GM12878 (cell line): Measurements from ENCODE around the gene NXPH1. TPM values are rescaled to one million over a fixed set of nuclear protein-coding genes. Genes with fewer than 3 reads are reported as not detected.

Source experiments
- ATAC-seq: fragments of 200-7000 bp; cut with Tn5 transposase; 3 replicates; pipeline ENCODE4 v1.9.1; 2020; ENCODE audit warnings: mild to moderate bottlenecking, moderate library complexity
- BruUV-seq: library from RNA; stranded (reverse); fragments of 400-500 nt; replicated peaks from 2 replicates; lab custom pipeline; 2021; lab: Mats Ljungman, UMichigan
- CTCF ChIA-PET: fragments of 300-600 bp; sonication (Branson Sonifier 250); formaldehyde crosslinking; extraction: SDS; loops from one replicate; lab custom pipeline; 2021; ENCODE audit warnings: inconsistent platforms; lab: Yijun Ruan, JAX
- POLR2A ChIA-PET: fragments of 350-600 bp; formaldehyde crosslinking; extraction: SDS; loops from one replicate; lab custom pipeline; 2021; ENCODE audit warnings: inconsistent platforms; lab: Charles Lee
- RAD21 ChIA-PET: fragments of 300-600 bp; sonication (Branson Sonifier 250); formaldehyde crosslinking; loops from one replicate; lab custom pipeline; 2023; ENCODE audit warnings: antibody characterized with exemption; ENCODE audit not compliant: unreplicated experiment; lab: Charles Lee
- SMC1A ChIA-PET: fragments of 300-600 bp; sonication (Branson Sonifier 250); formaldehyde crosslinking; loops from one replicate; lab custom pipeline; 2023; ENCODE audit not compliant: unreplicated experiment, uncharacterized antibody; lab: Charles Lee
- DNase-seq: peaks from one replicate; pipeline ENCODE4 v3.0.0-alpha.2; 2011; ENCODE audit warnings: low read depth, low spot score
- FAIRE-seq: peaks from 3 replicates; lab custom pipeline; 2011; peaks lifted over from hg19 to GRCh38; lab: Jason Lieb, UNC
- H2AFZ ChIP-seq: 2 replicates; pipeline ENCODE4 v1.6.0; 2011; ENCODE audit warnings: low read depth, low read length, control low read depth; ENCODE audit not compliant: control insufficient read depth
- H3K27ac ChIP-seq: 2 replicates; pipeline ENCODE4 v1.5.1; 2011; ENCODE audit warnings: control low read depth; ENCODE audit not compliant: control insufficient read depth, insufficient read depth
- H3K27me3 ChIP-seq, 2 experiments: replicated peaks in 1 of 2; 2 replicates each; pipeline versions ENCODE4 v1.6.0 to v1.6.1; 2011; ENCODE audit warnings: low read length in 1 of 2; ENCODE audit not compliant: control insufficient read depth in 2 of 2, insufficient read depth in 2 of 2
- H3K36me3 ChIP-seq, 2 experiments: 2 replicates each; pipeline ENCODE4 v1.5.1; 2011; ENCODE audit warnings: low read length in 1 of 2; ENCODE audit not compliant: control insufficient read depth in 2 of 2, insufficient read depth in 2 of 2
- H3K4me1 ChIP-seq: 2 replicates; pipeline ENCODE4 v1.6.1; 2011; ENCODE audit warnings: mild to moderate bottlenecking, low read length, moderate library complexity, mixed read lengths; ENCODE audit not compliant: control insufficient read depth, insufficient read depth
- H3K4me2 ChIP-seq: 2 replicates; pipeline ENCODE4 v1.6.0; 2011; ENCODE audit warnings: control low read depth; ENCODE audit not compliant: control insufficient read depth, insufficient read depth
- H3K4me3 ChIP-seq: fragments of 200-600 bp; sonication (generic); 2 replicates; pipeline ENCODE4 v1.5.1; 2016
- H3K79me2 ChIP-seq: 2 replicates; pipeline ENCODE4 v1.6.0; 2011; ENCODE audit warnings: low read length; ENCODE audit not compliant: control insufficient read depth, insufficient read depth
- H3K9ac ChIP-seq: 2 replicates; pipeline ENCODE4 v1.8.0; 2011; ENCODE audit warnings: low read length, control low read depth, mixed read lengths; ENCODE audit not compliant: control insufficient read depth, insufficient read depth
- H3K9me3 ChIP-seq: replicated peaks from 3 replicates; pipeline ENCODE4 v1.5.1; 2011; ENCODE audit warnings: mild to moderate bottlenecking, low read length; ENCODE audit not compliant: control insufficient read depth, insufficient read depth
- H4K20me1 ChIP-seq: 2 replicates; pipeline ENCODE4 v1.6.0; 2011; ENCODE audit not compliant: control insufficient read depth, insufficient read depth
- CBX5 ChIP-seq: sonication (generic); IDR thresholded peaks from 2 replicates; pipeline ENCODE4 v1.6.1; 2016; ENCODE audit warnings: low read depth, moderate library complexity, mild to moderate bottlenecking, inconsistent platforms
- ESRRA ChIP-seq: IDR thresholded peaks from 2 replicates; pipeline ENCODE4 v1.6.1; 2012; ENCODE audit warnings: mild to moderate bottlenecking, low read length, improper control_type of control experiment
- FOXM1 ChIP-seq: IDR thresholded peaks from 2 replicates; pipeline ENCODE4 v1.6.1; 2012; ENCODE audit warnings: low read depth, mild to moderate bottlenecking, inconsistent platforms, low read length, moderate library complexity
- HDAC2 ChIP-seq: fragments of 200-600 bp; sonication (generic); IDR thresholded peaks from 2 replicates; pipeline ENCODE4 v1.6.1; 2017
- KDM1A ChIP-seq: fragments of 200-600 bp; sonication (generic); IDR thresholded peaks from 2 replicates; pipeline ENCODE4 v1.6.1; 2016; ENCODE audit warnings: borderline replicate concordance
- LARP7 ChIP-seq: fragments of 450-650 bp; IDR thresholded peaks from 2 replicates; pipeline ENCODE4 v1.6.1; 2017; ENCODE audit warnings: mild to moderate bottlenecking
- MLLT1 ChIP-seq: fragments of 450-650 bp; IDR thresholded peaks from 2 replicates; pipeline ENCODE4 v1.6.1; 2016; ENCODE audit warnings: mild to moderate bottlenecking
- NFYA ChIP-seq: IDR thresholded peaks from 2 replicates; pipeline ENCODE4 v1.6.1; 2011; ENCODE audit warnings: low read depth, mild to moderate bottlenecking, low read length, improper control_type of control experiment, borderline replicate concordance
- RCOR1 ChIP-seq: conservative IDR thresholded peaks from 2 replicates; pipeline ENCODE4 v1.6.1; 2012; ENCODE audit warnings: low read depth, low read length, improper control_type of control experiment
- RELA ChIP-seq: fragments of 450-650 bp; IDR thresholded peaks from 2 replicates; pipeline ENCODE4 v1.8.0; 2014; ENCODE audit warnings: borderline replicate concordance; ENCODE audit not compliant: partially characterized antibody
- RFX5 ChIP-seq: IDR thresholded peaks from 2 replicates; pipeline ENCODE4 v1.6.1; 2011; ENCODE audit warnings: low read depth, low read length, improper control_type of control experiment
- SIX5 ChIP-seq: IDR thresholded peaks from 2 replicates; pipeline ENCODE4 v1.6.1; 2011; ENCODE audit warnings: mild to moderate bottlenecking, low read depth, low read length, moderate library complexity; ENCODE audit not compliant: severe bottlenecking
- SPI1 ChIP-seq: IDR thresholded peaks from 2 replicates; pipeline ENCODE4 v1.6.1; 2011; ENCODE audit warnings: low read depth, mild to moderate bottlenecking, low read length, moderate library complexity, borderline replicate concordance; ENCODE audit not compliant: insufficient read depth
- TARDBP ChIP-seq: IDR thresholded peaks from 2 replicates; pipeline ENCODE4 v1.6.1; 2016; ENCODE audit warnings: borderline replicate concordance
- TCF7 ChIP-seq: IDR thresholded peaks from 2 replicates; pipeline ENCODE4 v1.6.1; 2014; ENCODE audit warnings: antibody characterized with exemption, borderline replicate concordance
- ZBED1 ChIP-seq: IDR thresholded peaks from 2 replicates; pipeline ENCODE4 v1.6.1; 2016; ENCODE audit warnings: borderline replicate concordance
- ZNF217 ChIP-seq: fragments of 450-650 bp; IDR thresholded peaks from 2 replicates; pipeline ENCODE4 v1.6.1; 2017; ENCODE audit warnings: antibody characterized with exemption, mild to moderate bottlenecking
- ZZZ3 ChIP-seq: IDR thresholded peaks from 2 replicates; pipeline ENCODE4 v1.6.1; 2011; ENCODE audit warnings: low read depth; ENCODE audit not compliant: control insufficient read depth, insufficient read length
- WGBS: methylation state at CpG from one replicate; pipeline ENCODE4 v1.1.6; 2016; ENCODE audit warnings: low lambda C conversion rate; ENCODE audit not compliant: insufficient replicate concordance, insufficient coverage; ENCODE audit errors: missing lambda C conversion rate; 5-methylcytosine and 5-hydroxymethylcytosine counted together
- in situ Hi-C: fragments of 300-500 bp; cut with MboI; formaldehyde crosslinking; loops from 9 replicates; pipeline ENCODE4 v1.14.3; 2018; ENCODE audit warnings: mixed read lengths
- intact Hi-C: fragments of 100-400 bp; cut with micrococcal nuclease; formaldehyde crosslinking; loops from one replicate; pipeline ENCODE4 v1.14.2; 2022; ENCODE audit not compliant: unreplicated experiment
- polyA plus RNA-seq, 11 experiments: library from polyadenylated mRNA; depleted of rRNA in 4 of 11; unstranded in 6 of 11; stranded (reverse) in 5 of 11; fragments of >200 nt; fragmentation: Nextera tagmentation in 4 of 11; fragmentation: Illumina TruSeq in 1 of 11; extraction: Ambion mirVana in 4 of 11; extraction: Trizol in 1 of 11; gene quantifications; 1 replicate in 1 of 11; 2 replicates in 10 of 11; pipeline versions ENCODE4 v1.2.1 to v1.2.3, GENCODE V29; 2011 to 2016; ENCODE audit warnings: inconsistent platforms in 2 of 11, missing spikeins in 2 of 11, low read depth in 1 of 11
- total RNA-seq, 4 experiments: library from RNA; depleted of rRNA in 3 of 4; stranded (reverse); fragments of >200 nt in 3 of 4; fragmentation: Illumina TruSeq in 1 of 4; extraction: Trizol in 1 of 4; gene quantifications; 2 replicates each; pipeline versions ENCODE4 v1.2.1 to v1.2.3, GENCODE V29; 2013 to 2021
- TF ChIP-seq, protein P1 (sequence below): IDR thresholded peaks from 2 replicates; pipeline ENCODE4 v1.6.1; 2011; ENCODE audit warnings: low read depth, mild to moderate bottlenecking, low read length, moderate library complexity, borderline replicate concordance; ENCODE audit errors: extremely low read depth
- TF ChIP-seq, protein P2 (sequence below): fragments of 450-650 bp; IDR thresholded peaks from 2 replicates; pipeline ENCODE4 v1.6.1; 2018; ENCODE audit warnings: borderline replicate concordance, mild to moderate bottlenecking; ENCODE audit not compliant: partially characterized antibody

Gene NXPH1
- total and polyA plus RNA-seq, 10 of the 15 experiments (the other 5 are each of a cell fraction or from before 2014, with no cell fraction given), result 0.06 to 0.34 TPM; not detected in 8

GRCh38 chr7:8579661-8580194, 146.3 kb downstream of the NXPH1 start:
- H4K20me1 ChIP-seq, result no peaks in the 10 kb centered on the region
- H3K9ac ChIP-seq, result no peak overlapping the region
- H3K4me2 ChIP-seq, result no peak overlapping the region
- H3K9me3 ChIP-seq, result no peaks in the 10 kb centered on the region
- DNase-seq (no peak), ATAC-seq (no peak), FAIRE-seq (no peak)
- 8% methylated on average over 6 of the region's 6 CpGs for WGBS
- H3K4me1 ChIP-seq, result no peaks in the 10 kb centered on the region
- ChIA-PET CTCF (interaction anchor here (1.4 kb wide), 1 partner anchor 144 kb away, joined by 4 read pairs; no protein-coding TSS in a partner anchor), POLR2A (no interaction called here), SMC1A (no interaction called here), RAD21 (no interaction called here)
- no TSS peak for BruUV-seq
- TF ChIP-seq MLLT1 (no peak), KDM1A (no peak), NFYA (no peak), ZNF217 (no peak), CBX5 (no peak), ESRRA (no peak), RFX5 (no peak), RELA (no peak), SPI1 (no peak), HDAC2 (no peak), TCF7 (no peak), TARDBP (no peak), RCOR1 (no peak), FOXM1 (no peak), SIX5 (no peak), LARP7 (no peak), ZZZ3 (no peak), ZBED1 (no peak)
- TF ChIP-seq, protein P1, sequence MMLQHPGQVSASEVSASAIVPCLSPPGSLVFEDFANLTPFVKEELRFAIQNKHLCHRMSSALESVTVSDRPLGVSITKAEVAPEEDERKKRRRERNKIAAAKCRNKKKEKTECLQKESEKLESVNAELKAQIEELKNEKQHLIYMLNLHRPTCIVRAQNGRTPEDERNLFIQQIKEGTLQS, result no peak
- TF ChIP-seq, protein P2, sequence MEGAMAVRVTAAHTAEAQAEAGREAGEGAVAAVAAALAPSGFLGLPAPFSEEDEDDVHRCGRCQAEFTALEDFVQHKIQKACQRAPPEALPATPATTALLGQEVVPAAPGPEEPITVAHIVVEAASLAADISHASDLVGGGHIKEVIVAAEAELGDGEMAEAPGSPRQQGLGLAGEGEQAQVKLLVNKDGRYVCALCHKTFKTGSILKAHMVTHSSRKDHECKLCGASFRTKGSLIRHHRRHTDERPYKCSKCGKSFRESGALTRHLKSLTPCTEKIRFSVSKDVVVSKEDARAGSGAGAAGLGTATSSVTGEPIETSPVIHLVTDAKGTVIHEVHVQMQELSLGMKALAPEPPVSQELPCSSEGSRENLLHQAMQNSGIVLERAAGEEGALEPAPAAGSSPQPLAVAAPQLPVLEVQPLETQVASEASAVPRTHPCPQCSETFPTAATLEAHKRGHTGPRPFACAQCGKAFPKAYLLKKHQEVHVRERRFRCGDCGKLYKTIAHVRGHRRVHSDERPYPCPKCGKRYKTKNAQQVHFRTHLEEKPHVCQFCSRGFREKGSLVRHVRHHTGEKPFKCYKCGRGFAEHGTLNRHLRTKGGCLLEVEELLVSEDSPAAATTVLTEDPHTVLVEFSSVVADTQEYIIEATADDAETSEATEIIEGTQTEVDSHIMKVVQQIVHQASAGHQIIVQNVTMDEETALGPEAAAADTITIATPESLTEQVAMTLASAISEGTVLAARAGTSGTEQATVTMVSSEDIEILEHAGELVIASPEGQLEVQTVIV, result no peak
- no peaks in the 10 kb centered on the region for H3K79me2 ChIP-seq
- intact Hi-C loops (no loop called here), in situ Hi-C loops (no loop called here)
- no peak overlapping the region for H3K4me3 ChIP-seq
- no peaks in the 10 kb centered on the region for H3K27me3 ChIP-seq
- H3K36me3 ChIP-seq, result no peaks in the 10 kb centered on the region
- no peak overlapping the region for H3K27ac ChIP-seq
- no peak overlapping the region for H2AFZ ChIP-seq
